ENCODE data around the gene ZNF584.

ZNF584 gene

DNA sequence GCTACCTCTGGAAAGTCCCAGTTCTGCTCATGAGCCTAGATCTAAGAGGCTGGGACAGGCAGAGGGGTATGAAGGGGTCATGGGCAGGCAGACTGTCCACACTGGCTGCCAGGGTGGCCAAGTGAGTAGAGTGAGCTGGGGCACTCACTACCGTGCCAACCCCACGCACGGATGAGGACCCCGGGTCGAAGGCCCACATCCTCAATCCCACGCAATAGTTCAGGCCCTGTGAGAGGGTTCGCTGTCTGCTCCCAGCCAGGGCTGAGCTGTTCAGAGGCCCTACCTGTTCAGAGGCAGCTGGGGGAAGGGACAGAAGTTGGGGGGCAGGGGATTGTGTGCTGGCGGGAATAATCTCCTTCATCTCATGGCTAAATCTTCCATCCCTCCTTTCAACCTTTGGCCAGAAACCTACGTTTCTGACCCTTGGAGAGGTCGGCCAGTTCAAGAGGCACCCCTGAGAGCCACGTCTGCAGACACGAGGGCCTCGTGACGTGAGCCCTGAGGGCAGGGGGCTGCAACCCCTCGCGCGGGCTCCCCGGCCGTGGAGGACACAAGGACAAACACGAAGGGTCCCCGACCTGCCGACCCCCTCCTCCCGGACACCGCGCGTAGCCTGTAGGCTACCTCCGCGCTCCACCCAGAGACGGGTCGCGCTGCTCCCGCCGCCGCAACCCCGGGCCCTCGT, 22.4 kb upstream of the ZNF584 start:
- no peak for DNase-seq (ENCODE audit: low read depth)

DNA sequence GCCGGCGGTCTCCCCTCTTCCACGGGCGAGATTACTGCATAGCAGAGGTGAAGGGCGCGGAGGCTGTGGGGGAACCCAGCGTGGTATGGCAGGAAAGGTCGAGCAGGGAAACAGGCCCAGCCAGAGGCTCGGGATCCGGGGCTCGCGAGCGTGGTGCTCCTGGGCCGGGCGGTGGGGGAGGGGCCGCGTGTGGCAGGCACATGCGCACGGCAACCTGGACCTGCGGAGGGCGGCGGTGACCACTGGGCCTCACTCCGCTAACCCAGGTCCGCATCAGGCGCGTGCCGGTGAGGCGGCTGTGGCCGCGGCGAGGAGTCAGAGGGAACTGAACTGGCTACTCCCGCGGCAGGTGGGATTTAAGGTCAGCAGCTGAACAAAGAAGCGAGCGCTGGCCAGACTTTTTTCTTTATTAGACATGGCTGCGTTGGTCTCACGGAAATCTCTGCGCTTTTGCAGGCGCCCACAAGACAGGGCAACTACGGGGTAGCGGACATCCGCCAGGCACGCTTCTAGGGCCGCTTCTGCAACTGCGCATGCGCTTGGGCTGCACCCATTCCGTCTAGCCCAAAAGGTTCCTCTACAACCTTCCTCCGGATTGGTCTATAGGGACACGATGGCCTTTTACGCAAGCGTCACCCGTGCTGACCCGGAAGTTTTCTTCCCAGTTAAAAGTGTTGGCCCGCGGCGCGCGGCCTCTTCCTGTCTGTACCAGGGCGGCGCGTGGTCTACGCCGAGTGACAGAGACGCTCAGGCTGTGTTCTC, 21.7 kb upstream of the ZNF584 start, which contains the start of gene RPS5:
RPS5 (plus strand) TSS at position 694 of the 762 bp plus-strand sequence. CDS start 869 bp downstream, outside the sequence.
- DNase-seq (ENCODE audit: low read depth) = peak; percentile 99

GRCh38 chr19:58387338-58388174, 20.9 kb upstream of the ZNF584 start:
- DNase-seq (ENCODE audit: low read depth) = no peak

DNA sequence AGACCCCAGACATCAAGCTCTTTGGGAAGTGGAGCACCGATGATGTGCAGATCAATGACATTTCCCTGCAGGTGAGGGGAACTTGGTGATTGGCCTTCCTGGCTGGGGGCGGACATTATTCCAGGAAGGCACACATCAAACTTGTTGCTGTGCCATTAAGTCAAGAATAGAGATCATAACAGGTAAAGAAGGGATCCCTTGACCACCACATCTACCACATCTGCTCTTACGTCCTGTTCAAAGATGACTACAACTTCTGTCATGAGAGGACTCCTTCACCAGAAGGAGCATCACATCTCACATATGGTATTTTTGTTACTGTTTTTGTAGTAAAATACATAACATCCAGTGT, 20.3 kb upstream of the ZNF584 start:
- no peak for DNase-seq (ENCODE audit: low read depth)

GRCh38 chr19:58392945-58393724, 15.3 kb upstream of the ZNF584 start:
- DNase-seq (ENCODE audit: low read depth) = no peak

GRCh38 chr19:58393725-58394033, 14.8 kb upstream of the ZNF584 start:
- no peak for DNase-seq (ENCODE audit: low read depth)

DNA sequence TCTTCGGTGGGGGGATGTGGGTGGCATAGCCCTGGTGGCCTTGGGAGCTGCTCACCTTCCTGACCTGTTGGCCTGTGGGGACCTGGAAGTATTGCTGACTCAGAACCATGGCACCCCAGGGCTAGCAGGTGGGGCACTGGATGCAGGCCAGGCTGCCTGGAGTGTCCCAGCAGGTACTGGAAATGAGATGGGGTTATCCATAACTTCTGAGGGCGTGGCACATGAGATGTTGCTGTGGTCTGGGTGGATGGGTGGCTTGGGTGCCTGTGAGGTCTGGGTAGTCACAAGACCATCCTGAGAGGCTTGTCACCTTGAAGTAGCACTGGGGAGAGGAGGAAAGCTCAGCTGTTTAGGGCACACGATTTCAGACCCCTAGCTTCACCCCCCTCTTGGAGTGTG, 13.6 kb upstream of the ZNF584 start:
- DNase-seq (ENCODE audit: low read depth) = no peak

DNA sequence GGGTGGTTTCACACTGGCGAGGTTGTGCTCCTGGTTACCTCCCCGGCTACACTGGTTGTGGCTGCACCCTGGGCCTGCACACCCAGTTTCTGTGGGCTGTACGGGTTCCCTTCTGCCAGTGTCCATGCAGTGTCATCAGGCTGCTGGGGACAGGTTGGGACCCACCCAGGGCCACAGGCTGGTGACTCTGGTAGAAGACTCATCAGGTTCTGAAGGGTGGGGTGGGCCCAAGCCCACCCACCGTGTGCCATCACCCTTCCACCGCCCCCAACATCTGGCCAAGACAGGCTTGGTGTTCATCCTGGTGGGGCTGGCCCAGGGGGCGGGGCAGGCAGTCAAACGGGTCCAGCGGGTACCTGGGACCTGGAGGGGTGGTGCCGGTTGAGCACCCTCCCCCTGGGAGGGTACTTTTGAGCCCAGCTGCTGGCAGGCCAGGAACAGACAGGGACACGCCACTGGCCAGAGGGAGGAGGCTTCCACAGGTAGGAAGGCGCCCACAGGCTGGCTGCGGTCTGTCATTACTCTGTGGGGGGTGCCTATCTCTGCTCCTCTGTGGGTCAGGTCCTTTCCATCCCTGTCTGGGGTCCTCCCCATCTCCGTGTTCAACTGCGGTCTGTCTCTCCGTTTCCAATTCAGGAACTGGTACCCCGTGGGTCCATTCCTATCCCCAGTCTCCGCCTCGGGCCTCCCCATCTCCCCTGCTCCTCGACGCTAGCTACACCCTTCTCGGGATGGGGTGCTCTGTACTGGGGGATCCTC, 13.1 kb upstream of the ZNF584 start, which contains the start of gene RNF225:
RNF225 (plus strand) TSS at position 437 of the 759 bp plus-strand sequence. CDS start 434 bp downstream, outside the sequence.
- no peak for DNase-seq (ENCODE audit: low read depth)

GRCh38 chr19:58395979-58396627, 12.3 kb upstream of the ZNF584 start:
- no peak for DNase-seq (ENCODE audit: low read depth)

- no peak for DNase-seq (ENCODE audit: low read depth)
These were observed 11.5 kb upstream of the ZNF584 start for GRCh38 chr19:58396691-58397532.

GRCh38 chr19:58397533-58398037, 10.9 kb upstream of the ZNF584 start:
- DNase-seq (ENCODE audit: low read depth) = no peak

- DNase-seq (ENCODE audit: low read depth) = no peak
These were observed 10.4 kb upstream of the ZNF584 start for GRCh38 chr19:58398087-58398486.

GRCh38 chr19:58398545-58398944, 9.9 kb upstream of the ZNF584 start:
- no peak for DNase-seq (ENCODE audit: low read depth)

GRCh38 chr19:58399903-58400302, 8.5 kb upstream of the ZNF584 start:
- DNase-seq (ENCODE audit: low read depth) = no peak

DNA sequence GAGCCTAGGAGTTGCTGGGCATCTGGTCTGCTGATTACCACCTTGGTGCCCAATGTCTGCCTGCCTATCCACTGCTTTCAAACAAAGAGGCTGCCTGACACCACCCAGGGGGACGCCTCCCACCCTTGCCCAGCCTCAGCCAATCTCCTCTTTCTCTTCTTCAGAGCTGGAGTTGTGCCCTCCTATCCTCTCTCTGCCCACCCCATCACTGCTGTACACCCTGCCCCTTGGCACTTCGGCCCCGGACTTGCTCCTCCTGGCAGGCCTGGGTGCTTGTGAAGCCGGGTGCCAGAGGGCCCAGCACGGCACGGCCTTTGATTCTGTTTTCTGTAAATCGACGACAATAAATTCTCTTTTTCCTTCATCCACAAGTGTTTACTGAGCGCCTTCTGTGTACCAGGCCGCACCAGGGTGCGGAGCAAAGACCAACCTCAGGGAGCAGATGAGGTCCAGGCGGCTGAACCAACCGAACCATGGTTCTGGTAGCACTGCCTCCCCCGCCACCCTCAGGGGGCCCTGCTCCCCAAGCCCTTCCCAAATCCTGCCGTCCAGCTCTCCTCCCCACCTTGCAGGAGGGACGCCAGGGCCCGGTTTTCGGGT, 8.0 kb upstream of the ZNF584 start:
- no peak for DNase-seq (ENCODE audit: low read depth)

DNA sequence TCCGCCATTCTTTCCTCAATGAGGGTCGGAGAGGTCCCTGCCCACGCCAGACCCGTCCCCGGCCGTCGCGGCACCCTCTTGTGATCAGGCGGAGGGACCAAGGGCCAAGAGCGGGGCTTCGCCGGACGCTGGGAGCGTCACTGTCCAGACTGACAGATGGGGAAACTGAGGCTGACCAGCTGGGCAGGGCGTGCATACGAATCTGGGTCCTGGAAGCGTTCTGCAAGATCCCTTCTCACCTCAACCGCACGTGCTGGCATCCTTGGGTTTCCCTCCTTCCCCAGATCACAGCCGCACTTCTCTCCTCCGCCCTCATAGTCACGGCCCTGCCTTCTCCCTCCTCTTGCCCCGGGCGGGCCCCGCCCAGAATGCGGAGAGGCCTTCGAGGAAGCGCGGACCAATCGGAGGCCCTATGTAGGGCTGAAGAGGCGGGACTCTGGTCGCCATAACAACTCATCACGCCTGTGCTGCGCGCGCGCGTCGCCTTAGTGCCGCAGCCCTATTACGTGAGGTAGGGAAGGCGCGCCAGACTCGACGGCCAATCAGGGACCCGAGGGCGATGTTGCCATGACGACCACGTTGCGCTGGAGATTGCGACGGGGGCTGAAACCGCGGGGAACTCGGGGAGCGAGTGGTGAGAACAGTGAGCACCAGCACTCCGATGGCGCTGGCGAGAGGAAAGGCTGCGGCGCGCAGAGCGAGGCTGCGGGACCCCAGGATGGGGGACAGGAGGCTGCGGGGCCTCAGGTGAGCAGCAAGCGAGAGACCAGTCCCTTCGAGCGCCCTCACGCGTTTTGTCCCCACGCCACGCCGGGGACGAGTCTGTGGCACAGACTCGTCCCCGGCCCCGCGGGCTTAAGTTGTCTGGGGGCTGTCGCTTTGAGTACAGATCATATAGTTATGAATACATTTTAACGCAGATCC, 7.3 kb upstream of the ZNF584 start:
- peak; percentile 99 for DNase-seq (ENCODE audit: low read depth)

DNA sequence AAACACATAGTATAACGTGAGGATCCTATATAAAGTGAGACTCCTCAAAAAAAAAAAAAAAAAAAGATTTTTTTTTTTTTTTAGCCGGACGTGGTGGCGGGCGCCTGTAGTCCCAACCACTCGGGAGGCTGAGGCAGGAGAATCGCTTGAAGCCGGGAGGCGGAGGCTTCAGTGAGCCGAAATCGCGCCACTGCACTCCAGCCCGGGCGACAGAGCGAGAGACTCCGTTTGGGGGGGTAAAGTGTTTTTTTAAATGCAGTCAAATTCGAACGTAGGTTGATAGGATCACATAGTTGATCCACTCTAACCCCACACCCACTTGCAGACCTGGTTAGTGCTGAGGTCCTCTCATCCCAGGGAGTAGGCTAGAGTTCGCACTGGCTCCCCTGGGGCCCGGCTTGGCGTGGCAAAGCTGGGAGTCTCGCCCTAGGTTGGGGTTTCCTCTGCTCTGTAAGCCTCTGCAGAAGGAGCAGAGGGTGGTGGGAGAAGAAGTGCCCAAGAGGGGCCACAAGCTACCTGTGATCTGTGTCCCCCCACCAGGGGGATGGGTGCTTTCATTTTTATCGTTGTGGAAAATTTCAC, 6.5 kb upstream of the ZNF584 start:
- DNase-seq (ENCODE audit: low read depth) = no peak
